K562 (cell line): ENCODE measurements around the gene NDC1. TPM values are rescaled to one million over a fixed set of nuclear protein-coding genes. Genes with fewer than 3 reads are reported as not detected.

Source experiments
- ETV6 ChIP-seq, 3 experiments: fragments of 150-350 bp in 1 of 3; sonication (generic) in 1 of 3; formaldehyde crosslinking in 1 of 3; IDR thresholded peaks; 2 replicates each; pipeline versions ENCODE4 v1.6.1 to v1.8.0; 2014 to 2022; ENCODE audit warnings: borderline replicate concordance in 2 of 3, low read depth in 2 of 3, antibody characterized with exemption in 1 of 3, low read length in 1 of 3, mild to moderate bottlenecking in 1 of 3, missing genetic modification reagents in 1 of 3
- ILF3 ChIP-seq: fragments of 450-650 bp; IDR thresholded peaks from 2 replicates; pipeline ENCODE4 v1.6.1; 2018; ENCODE audit warnings: antibody characterized with exemption, mild to moderate bottlenecking, moderate library complexity, borderline replicate concordance
- KDM5B ChIP-seq: fragments of 200-600 bp; sonication (generic); IDR thresholded peaks from 2 replicates; pipeline ENCODE4 v1.6.1; 2012; ENCODE audit warnings: low read depth, mild to moderate bottlenecking, moderate library complexity, low read length, control low read depth, inconsistent platforms; ENCODE audit not compliant: insufficient replicate concordance
- LARP7 ChIP-seq: fragments of 450-650 bp; IDR thresholded peaks from 2 replicates; pipeline ENCODE4 v1.6.1; 2016
- PTRF ChIP-seq: fragments of 450-650 bp; IDR thresholded peaks from 2 replicates; pipeline ENCODE4 v1.6.1; 2016; ENCODE audit warnings: mild to moderate bottlenecking, missing genetic modification characterization, missing compliant biosample characterization
- RBM17 ChIP-seq: fragments of 200-400 bp; formaldehyde crosslinking; IDR thresholded peaks from 2 replicates; pipeline ENCODE4 v1.6.1; 2017; ENCODE audit warnings: low read depth, mild to moderate bottlenecking, low read length, borderline replicate concordance
- SETDB1 ChIP-seq: IDR thresholded peaks from one replicate; pipeline ENCODE4 v1.6.1; 2012; ENCODE audit warnings: low read length, control low read depth, inconsistent platforms
- TAF15 ChIP-seq: fragments of 200-400 bp; formaldehyde crosslinking; IDR thresholded peaks from 2 replicates; pipeline ENCODE4 v1.6.1; 2017; ENCODE audit warnings: mild to moderate bottlenecking, low read depth, low read length, moderate library complexity
- TSHZ1 ChIP-seq: fragments of 250-450 bp; sonication (Bioruptor Pico); IDR thresholded peaks from 2 replicates; pipeline ENCODE4 v1.4.0; 2020; ENCODE audit warnings: mild to moderate bottlenecking, moderate library complexity
- ZBTB11 ChIP-seq, 3 experiments: fragments of 200-800 bp in 1 of 3; fragments of 250-450 bp in 1 of 3; fragments of 450-650 bp in 1 of 3; sonication (Bioruptor Pico) in 1 of 3; sonication (Bioruptor generic) in 1 of 3; formaldehyde crosslinking in 1 of 3; IDR thresholded peaks; 2 replicates each; pipeline versions ENCODE4 v1.6.1 to v1.8.0; 2016 to 2022; ENCODE audit warnings: mild to moderate bottlenecking in 2 of 3, missing genetic modification characterization in 2 of 3, missing compliant biosample characterization in 1 of 3, moderate library complexity in 1 of 3
- ZNF134 ChIP-seq: fragments of 250-450 bp; sonication (Bioruptor Pico); conservative IDR thresholded peaks from 2 replicates; pipeline ENCODE4 v1.4.0; 2020
- ZNF174 ChIP-seq: fragments of 250-450 bp; sonication (Bioruptor Pico); IDR thresholded peaks from 2 replicates; pipeline ENCODE4 v1.4.0; 2020; ENCODE audit warnings: mild to moderate bottlenecking
- ZNF24 ChIP-seq: fragments of 450-650 bp; IDR thresholded peaks from 2 replicates; pipeline ENCODE4 v1.6.1; 2016
- ZNF57 ChIP-seq: fragments of 450-650 bp; formaldehyde crosslinking; IDR thresholded peaks from 2 replicates; pipeline ENCODE4 v1.4.0; 2020; ENCODE audit warnings: mild to moderate bottlenecking, moderate library complexity
- ZNF584 ChIP-seq: fragments of 200-800 bp; sonication (Bioruptor generic); IDR thresholded peaks from 2 replicates; pipeline ENCODE4 v1.6.1; 2016; ENCODE audit warnings: low read depth, mild to moderate bottlenecking, missing genetic modification characterization, missing compliant biosample characterization
- ZNF780A ChIP-seq: fragments of 250-450 bp; sonication (Bioruptor Pico); IDR thresholded peaks from 2 replicates; pipeline ENCODE4 v1.5.0; 2021; ENCODE audit warnings: mild to moderate bottlenecking
- polyA plus RNA-seq, 8 experiments: library from polyadenylated mRNA; depleted of rRNA in 4 of 8; stranded (reverse) in 5 of 8; unstranded in 3 of 8; fragments of >200 nt; fragmentation: Nextera tagmentation in 2 of 8; fragmentation: Illumina TruSeq in 1 of 8; extraction: Ambion mirVana in 2 of 8; extraction: Trizol in 1 of 8; gene quantifications; 2 replicates each; pipeline versions ENCODE4 v1.2.1 to v1.2.3, GENCODE V29; 2011 to 2014; ENCODE audit warnings: inconsistent platforms in 1 of 8, missing spikeins in 1 of 8
- total RNA-seq, 7 experiments: library from RNA; depleted of rRNA in 6 of 7; stranded (reverse); fragments of >200 nt in 6 of 7; fragmentation: Illumina TruSeq in 2 of 7; extraction: Trizol in 2 of 7; gene quantifications; 2 replicates each; pipeline versions ENCODE4 v1.2.1 to v1.2.3, GENCODE V29; 2011 to 2021; ENCODE audit warnings: low replicate concordance in 1 of 7
- TF ChIP-seq, protein P1 (sequence below): fragments of 250-450 bp; sonication (Bioruptor Pico); IDR thresholded peaks from 2 replicates; pipeline ENCODE4 v1.9.0; 2021; ENCODE audit warnings: mild to moderate bottlenecking
- TF ChIP-seq, protein P2 (sequence below): fragments of 450-650 bp; IDR thresholded peaks from 2 replicates; pipeline ENCODE4 v1.6.1; 2018; ENCODE audit not compliant: partially characterized antibody

NDC1 gene
- total and polyA plus RNA-seq, 9 of the 15 experiments (the other 6 are each of a cell fraction or from before 2014, with no cell fraction given): 26.9 to 102 (median 64.5) TPM

DNA sequence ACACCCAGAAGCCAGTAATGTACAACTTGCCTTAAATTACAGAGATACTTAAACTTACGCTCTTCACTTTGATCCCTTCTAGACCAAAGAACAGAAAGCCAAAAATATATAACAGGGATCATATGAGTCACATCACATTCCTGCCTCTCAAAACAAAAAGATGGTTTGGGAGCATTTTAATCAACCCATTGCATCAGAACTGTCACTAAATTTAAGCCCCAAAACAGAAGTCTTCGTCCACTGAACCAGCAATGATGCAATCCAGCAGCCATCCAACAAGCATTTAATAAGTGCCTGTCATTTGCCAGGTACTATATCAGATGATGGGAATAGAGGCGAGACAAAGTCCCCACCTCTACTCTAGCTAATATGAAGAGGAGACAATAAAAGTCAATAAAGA, 56.4 kb downstream of the NDC1 start (continued):
- TF ChIP-seq ZNF174 (CRISPR knock-in tag): no peak
- no peak for TF ChIP-seq KDM5B
- TF ChIP-seq ZNF584: no peak
- TF ChIP-seq ZNF134: no peak
- no peak for TF ChIP-seq ZNF57 (CRISPR knock-in tag)
- TF ChIP-seq RBM17: no peak
- no peak for TF ChIP-seq ETV6 (IDR thresholded peaks at IDR 0.05; ENCODE audit: borderline replicate concordance in 1 of 2, low read depth in 2 of 2, low read length in 1 of 2)
- no peak for TF ChIP-seq ETV6 (CRISPR knock-in tag; IDR thresholded peaks at IDR 0.05; ENCODE audit: borderline replicate concordance)
- TF ChIP-seq SETDB1: no peak
- TF ChIP-seq LARP7: no peak
- no peak for TF ChIP-seq ILF3
- TF ChIP-seq ZBTB11 (CRISPR knock-in tag; IDR thresholded peaks at IDR 0.05): no peak
- no peak for TF ChIP-seq ZNF780A (CRISPR knock-in tag)
- no peak for TF ChIP-seq TSHZ1 (CRISPR knock-in tag)
- TF ChIP-seq TAF15: no peak
- no peak for TF ChIP-seq PTRF (tag)
- TF ChIP-seq ZNF24: no peak
- TF ChIP-seq, protein P1, sequence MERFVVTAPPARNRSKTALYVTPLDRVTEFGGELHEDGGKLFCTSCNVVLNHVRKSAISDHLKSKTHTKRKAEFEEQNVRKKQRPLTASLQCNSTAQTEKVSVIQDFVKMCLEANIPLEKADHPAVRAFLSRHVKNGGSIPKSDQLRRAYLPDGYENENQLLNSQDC (CRISPR knock-in tag): no peak
- TF ChIP-seq, protein P2, sequence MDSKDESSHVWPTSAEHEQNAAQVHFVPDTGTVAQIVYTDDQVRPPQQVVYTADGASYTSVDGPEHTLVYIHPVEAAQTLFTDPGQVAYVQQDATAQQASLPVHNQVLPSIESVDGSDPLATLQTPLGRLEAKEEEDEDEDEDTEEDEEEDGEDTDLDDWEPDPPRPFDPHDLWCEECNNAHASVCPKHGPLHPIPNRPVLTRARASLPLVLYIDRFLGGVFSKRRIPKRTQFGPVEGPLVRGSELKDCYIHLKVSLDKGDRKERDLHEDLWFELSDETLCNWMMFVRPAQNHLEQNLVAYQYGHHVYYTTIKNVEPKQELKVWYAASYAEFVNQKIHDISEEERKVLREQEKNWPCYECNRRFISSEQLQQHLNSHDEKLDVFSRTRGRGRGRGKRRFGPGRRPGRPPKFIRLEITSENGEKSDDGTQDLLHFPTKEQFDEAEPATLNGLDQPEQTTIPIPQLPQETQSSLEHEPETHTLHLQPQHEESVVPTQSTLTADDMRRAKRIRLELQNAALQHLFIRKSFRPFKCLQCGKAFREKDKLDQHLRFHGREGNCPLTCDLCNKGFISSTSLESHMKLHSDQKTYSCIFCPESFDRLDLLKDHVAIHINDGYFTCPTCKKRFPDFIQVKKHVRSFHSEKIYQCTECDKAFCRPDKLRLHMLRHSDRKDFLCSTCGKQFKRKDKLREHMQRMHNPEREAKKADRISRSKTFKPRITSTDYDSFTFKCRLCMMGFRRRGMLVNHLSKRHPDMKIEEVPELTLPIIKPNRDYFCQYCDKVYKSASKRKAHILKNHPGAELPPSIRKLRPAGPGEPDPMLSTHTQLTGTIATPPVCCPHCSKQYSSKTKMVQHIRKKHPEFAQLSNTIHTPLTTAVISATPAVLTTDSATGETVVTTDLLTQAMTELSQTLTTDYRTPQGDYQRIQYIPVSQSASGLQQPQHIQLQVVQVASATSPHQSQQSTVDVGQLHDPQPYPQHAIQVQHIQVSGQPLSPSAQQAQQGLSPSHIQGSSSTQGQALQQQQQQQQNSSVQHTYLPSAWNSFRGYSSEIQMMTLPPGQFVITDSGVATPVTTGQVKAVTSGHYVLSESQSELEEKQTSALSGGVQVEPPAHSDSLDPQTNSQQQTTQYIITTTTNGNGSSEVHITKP: no peak
